GM06990 (cell line): ENCODE results near the gene TMED7.

Source experiments
- DNase-seq: peaks from one replicate; pipeline ENCODE4 v3.0.0-alpha.2; 2011; ENCODE audit not compliant: insufficient read length; ENCODE audit errors: extremely low read depth
- H3K27me3 ChIP-seq: replicated peaks from 2 replicates; pipeline ENCODE4 v1.6.0; 2011; ENCODE audit warnings: low read length; ENCODE audit not compliant: control insufficient read depth, insufficient read depth
- H3K36me3 ChIP-seq: 2 replicates; pipeline ENCODE4 v1.5.1; 2011; ENCODE audit warnings: low read length; ENCODE audit not compliant: control insufficient read depth, insufficient read depth
- H3K4me3 ChIP-seq: replicated peaks from 2 replicates; pipeline ENCODE4 v1.5.1; 2011; ENCODE audit warnings: low read depth, mild to moderate bottlenecking, control low read depth, low read length
- TF ChIP-seq, protein P1 (sequence below): IDR thresholded peaks from 2 replicates; pipeline ENCODE4 v1.5.1; 2011; ENCODE audit warnings: low read length, control low read depth, mild to moderate bottlenecking, inconsistent platforms; ENCODE audit not compliant: insufficient read depth, poor library complexity, severe bottlenecking

TMED7 gene

DNA sequence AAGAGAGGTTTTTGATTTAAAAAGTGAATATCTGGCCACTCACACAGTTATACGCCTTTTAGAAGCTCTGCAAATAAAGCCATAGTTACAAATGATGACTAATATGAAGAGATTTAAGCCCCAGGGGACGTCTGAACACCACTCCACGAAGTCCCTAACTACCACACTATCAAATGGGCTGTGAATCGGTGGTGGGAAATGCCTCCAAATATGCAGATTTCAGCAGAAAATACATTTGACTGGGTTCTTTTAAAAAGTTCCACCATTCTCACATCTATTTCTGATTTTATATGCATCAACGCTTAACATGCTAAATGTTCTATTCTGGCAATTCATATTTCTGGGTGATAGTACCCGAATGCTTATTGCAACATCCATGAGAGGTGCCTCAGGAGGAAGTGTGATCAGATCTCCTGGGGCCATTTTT, 46.1 kb downstream of the TMED7 start:
- H3K27me3 ChIP-seq = no peaks in the 10 kb centered on the region
- peak; percentile 79 for DNase-seq
- H3K36me3 ChIP-seq = no peaks in the 10 kb centered on the region
- TF ChIP-seq, protein P1, sequence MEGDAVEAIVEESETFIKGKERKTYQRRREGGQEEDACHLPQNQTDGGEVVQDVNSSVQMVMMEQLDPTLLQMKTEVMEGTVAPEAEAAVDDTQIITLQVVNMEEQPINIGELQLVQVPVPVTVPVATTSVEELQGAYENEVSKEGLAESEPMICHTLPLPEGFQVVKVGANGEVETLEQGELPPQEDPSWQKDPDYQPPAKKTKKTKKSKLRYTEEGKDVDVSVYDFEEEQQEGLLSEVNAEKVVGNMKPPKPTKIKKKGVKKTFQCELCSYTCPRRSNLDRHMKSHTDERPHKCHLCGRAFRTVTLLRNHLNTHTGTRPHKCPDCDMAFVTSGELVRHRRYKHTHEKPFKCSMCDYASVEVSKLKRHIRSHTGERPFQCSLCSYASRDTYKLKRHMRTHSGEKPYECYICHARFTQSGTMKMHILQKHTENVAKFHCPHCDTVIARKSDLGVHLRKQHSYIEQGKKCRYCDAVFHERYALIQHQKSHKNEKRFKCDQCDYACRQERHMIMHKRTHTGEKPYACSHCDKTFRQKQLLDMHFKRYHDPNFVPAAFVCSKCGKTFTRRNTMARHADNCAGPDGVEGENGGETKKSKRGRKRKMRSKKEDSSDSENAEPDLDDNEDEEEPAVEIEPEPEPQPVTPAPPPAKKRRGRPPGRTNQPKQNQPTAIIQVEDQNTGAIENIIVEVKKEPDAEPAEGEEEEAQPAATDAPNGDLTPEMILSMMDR = no peak
- no peak overlapping the region for H3K4me3 ChIP-seq

DNA sequence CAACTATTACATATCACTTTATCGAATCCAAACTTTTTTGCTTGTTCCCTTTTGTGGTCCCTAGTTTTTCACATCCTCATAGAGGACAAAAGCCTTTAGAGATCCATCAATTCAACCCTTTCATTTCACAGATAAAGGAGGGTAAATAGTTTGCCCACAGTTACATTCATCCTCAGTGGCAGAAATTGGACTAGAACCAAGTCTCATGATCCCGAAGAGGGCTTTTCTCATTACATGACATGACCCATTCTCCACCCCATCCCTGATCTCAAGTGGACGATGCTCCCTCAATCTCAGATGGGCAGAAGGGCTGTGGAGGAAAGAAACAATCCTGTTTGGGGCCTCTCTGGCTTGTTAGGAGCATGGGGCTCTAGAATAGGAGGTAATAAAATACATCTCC, 46.6 kb downstream of the TMED7 start:
- Histone ChIP-seq H3K36me3 (no peaks in the 10 kb centered on the region), H3K27me3 (no peaks in the 10 kb centered on the region), H3K4me3 (no peak overlapping the region)
- TF ChIP-seq, protein P1 = no peak
- no peak for DNase-seq

DNA sequence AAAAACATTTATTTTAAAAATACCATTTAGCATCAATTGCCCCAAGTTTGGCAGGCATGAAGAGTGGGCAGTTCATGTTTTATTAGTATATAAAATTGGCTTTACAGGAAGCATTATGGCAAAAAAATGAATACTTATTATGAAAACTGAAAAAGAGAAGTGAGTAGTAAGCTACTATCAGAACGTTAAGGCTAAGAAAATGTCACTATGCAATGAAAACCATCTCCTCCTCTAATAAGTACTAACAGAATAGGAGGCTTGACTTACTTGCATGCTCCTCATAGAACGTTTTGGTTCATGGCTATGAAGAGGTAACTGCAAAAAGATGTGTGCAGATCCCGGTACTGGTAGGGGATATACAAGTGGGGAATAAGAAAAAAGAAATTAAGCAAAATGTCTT, 47.2 kb downstream of the TMED7 start:
- TF ChIP-seq, protein P1 = no peak
- H3K4me3 ChIP-seq = no peak overlapping the region
- peak; percentile 42 for DNase-seq

DNA sequence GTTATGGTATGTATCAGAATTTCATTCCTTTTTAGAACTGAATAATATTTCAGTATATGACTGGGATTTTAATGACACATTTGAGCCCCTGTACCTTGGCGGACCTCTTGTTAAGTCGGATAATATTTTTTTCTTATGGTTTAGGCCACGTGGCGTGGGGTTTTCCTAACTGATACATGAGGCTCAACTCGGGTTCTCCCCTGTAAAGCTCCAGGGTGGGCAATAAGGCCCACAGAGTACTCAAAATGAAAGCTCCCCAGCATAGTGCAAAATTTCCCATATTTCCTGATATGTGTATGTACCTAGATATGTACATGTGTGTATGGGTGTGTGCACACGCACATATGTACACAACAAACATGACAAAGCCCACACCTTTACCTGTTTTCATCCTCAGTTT, 48.1 kb downstream of the TMED7 start:
- Histone ChIP-seq H3K4me3 (no peak overlapping the region), H3K27me3 (no peaks in the 10 kb centered on the region), H3K36me3 (no peaks in the 10 kb centered on the region)
- DNase-seq = no peak
- TF ChIP-seq, protein P1 = no peak

More for the DNA sequence above, 47.2 kb downstream of the TMED7 start:
- no peaks in the 10 kb centered on the region for H3K36me3 ChIP-seq
- H3K27me3 ChIP-seq = no peaks in the 10 kb centered on the region

DNA sequence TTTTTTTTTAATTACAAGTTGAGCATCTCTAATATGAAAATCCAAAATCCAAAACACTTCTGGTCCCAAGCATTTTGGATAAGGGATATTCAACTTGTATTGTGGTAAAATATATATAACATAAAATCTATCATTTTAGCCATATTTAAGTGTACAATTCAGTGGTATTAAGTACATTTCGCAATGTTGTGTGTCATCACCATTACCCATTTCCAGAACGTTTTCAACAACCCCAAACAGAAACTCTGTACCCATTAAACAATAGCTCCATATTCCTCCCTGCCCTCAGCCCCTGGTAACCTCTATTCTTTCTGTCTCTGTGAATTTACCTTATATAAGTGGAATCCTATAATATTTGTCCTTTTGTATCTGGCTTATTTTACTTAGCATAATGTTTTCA, 48.5 kb downstream of the TMED7 start:
- no peak for DNase-seq

More for the DNA sequence above, 48.5 kb downstream of the TMED7 start:
- Histone ChIP-seq H3K27me3 (no peaks in the 10 kb centered on the region), H3K4me3 (no peak overlapping the region), H3K36me3 (no peaks in the 10 kb centered on the region)
- TF ChIP-seq, protein P1 = no peak
